NCI-H146 treated with DMSO at 0.1 percent for 48 hours (cell line): Measurements from ENCODE around the gene CPLX1.

Experiments used
- DNase-seq: peaks from one replicate; lab custom pipeline; 2025; ENCODE audit not compliant: unreplicated experiment; lab: John Stamatoyannopoulos, UW

Gene CPLX1

GRCh38 chr4:833731-834367, 7.9 kb upstream of the CPLX1 start:
- DNase-seq = no peak

GRCh38 chr4:833156-833555, 7.2 kb upstream of the CPLX1 start:
- no peak for DNase-seq

GRCh38 chr4:832536-832935, 6.6 kb upstream of the CPLX1 start:
- DNase-seq = no peak

GRCh38 chr4:832108-832507, 6.2 kb upstream of the CPLX1 start:
- DNase-seq = no peak

- DNase-seq = no peak
These were observed 5.5 kb upstream of the CPLX1 start for GRCh38 chr4:831483-831805.

GRCh38 chr4:830601-831482, 4.9 kb upstream of the CPLX1 start:
- DNase-seq = no peak

GRCh38 chr4:829761-830600, 4.1 kb upstream of the CPLX1 start:
- DNase-seq = no peak

GRCh38 chr4:829291-829690, 3.4 kb upstream of the CPLX1 start:
- no peak for DNase-seq

- DNase-seq = no peak
These were observed 2.8 kb upstream of the CPLX1 start for GRCh38 chr4:828641-829271.

GRCh38 chr4:827209-828081, 1.5 kb upstream of the CPLX1 start:
- no peak for DNase-seq

GRCh38 chr4:826508-827208, 729 bp upstream of the CPLX1 start:
- no peak for DNase-seq

- no peak for DNase-seq
These were observed 612 bp downstream of the CPLX1 start for GRCh38 chr4:825063-825970.

GRCh38 chr4:824461-825062, 1.4 kb downstream of the CPLX1 start:
- DNase-seq = no peak

- no peak for DNase-seq
These were observed 2.0 kb downstream of the CPLX1 start for GRCh38 chr4:823761-824460.

- DNase-seq = no peak
These were observed 2.7 kb downstream of the CPLX1 start for GRCh38 chr4:823176-823760.

GRCh38 chr4:822361-823175, 3.4 kb downstream of the CPLX1 start:
- no peak for DNase-seq

GRCh38 chr4:821631-822030, 4.3 kb downstream of the CPLX1 start:
- DNase-seq = no peak
